Astrocyte (in vitro differentiated cells and primary cell): ENCODE results near the gene STARD4.

ENCODE experiments used
- CTCF ChIP-seq: IDR thresholded peaks from 2 replicates; pipeline ENCODE4 v1.5.1; 2011; ENCODE audit warnings: low read depth, mild to moderate bottlenecking, inconsistent platforms, low read length, moderate library complexity; ENCODE audit not compliant: insufficient read depth
- EZH2 ChIP-seq: IDR thresholded peaks from 2 replicates; pipeline ENCODE4 v1.6.1; 2012; ENCODE audit warnings: mild to moderate bottlenecking, low read length, inconsistent platforms; ENCODE audit not compliant: insufficient read depth

GRCh38 chr5:111511831-111512374 is 432 bp downstream of the STARD4 start:
- no peak for TF ChIP-seq CTCF
- no peak for TF ChIP-seq EZH2
